Prostate gland (tissue), 2 donors: ENCODE results near the gene PNPLA5.

Source experiments
- POLR2AphosphoS5 ChIP-seq: sonication (generic); formaldehyde crosslinking; IDR thresholded peaks from one replicate; pipeline ENCODE4 v1.6.1; 2017; ENCODE audit warnings: antibody characterized with exemption
- TF ChIP-seq, protein P1 (sequence below), 4 experiments: fragments of 200-600 bp in 2 of 4; fragments of 450-650 bp in 2 of 4; sonication (generic) in 2 of 4; IDR thresholded peaks; 1 replicate in 3 of 4; 2 replicates in 1 of 4; pipeline ENCODE4 v1.5.1; 2016 to 2019; ENCODE audit warnings: antibody characterized with exemption in 4 of 4, mild to moderate bottlenecking in 2 of 4, moderate library complexity in 2 of 4

DNA sequence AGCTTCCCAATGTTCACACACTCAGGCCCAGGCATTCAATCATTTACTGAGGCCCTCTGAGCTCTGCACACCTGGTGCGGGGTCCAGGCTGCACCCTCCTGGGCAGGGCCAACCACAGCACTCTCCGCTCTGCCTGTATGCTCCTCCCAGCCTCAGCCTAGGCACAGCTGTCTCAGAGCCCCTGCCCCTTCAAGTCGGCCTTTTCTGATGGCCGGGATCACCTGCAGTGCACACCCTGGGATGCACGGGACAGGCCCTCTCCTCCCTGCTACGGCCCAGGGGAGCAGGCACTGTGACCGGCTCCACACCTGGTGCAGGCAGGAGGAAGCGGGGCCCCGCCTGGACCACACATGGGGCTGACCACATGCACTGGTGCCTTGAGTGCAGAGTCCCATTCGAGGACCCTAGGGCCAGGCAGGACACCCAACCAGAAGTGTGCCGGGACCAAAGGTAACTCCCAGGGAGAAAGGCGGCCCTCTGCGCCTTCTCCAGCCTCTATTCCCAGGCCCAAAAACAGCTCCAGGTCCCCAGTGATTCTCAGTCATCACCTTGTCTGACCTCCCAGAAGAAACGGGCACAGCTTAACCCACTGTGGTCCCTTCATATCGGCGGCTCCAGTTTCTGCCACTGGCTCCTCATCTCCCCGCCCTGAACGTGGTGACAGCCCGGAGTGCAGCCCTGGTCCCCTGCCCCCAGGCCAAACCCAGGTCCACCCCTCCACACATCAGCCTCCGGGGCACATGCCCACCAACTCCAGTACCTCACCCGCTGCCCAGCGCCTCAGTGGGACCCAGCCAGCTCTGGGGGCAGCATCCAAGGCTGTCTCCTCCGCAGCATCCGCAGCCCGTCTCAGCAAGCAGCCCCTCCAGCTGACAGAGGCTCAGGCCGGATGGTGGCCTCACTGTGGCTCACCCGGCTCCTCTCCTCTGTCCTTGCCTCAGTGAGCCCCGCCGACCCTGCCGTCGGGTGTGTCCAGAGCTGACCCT is 47.0 kb downstream of the PNPLA5 start:
- TF ChIP-seq, protein P1, sequence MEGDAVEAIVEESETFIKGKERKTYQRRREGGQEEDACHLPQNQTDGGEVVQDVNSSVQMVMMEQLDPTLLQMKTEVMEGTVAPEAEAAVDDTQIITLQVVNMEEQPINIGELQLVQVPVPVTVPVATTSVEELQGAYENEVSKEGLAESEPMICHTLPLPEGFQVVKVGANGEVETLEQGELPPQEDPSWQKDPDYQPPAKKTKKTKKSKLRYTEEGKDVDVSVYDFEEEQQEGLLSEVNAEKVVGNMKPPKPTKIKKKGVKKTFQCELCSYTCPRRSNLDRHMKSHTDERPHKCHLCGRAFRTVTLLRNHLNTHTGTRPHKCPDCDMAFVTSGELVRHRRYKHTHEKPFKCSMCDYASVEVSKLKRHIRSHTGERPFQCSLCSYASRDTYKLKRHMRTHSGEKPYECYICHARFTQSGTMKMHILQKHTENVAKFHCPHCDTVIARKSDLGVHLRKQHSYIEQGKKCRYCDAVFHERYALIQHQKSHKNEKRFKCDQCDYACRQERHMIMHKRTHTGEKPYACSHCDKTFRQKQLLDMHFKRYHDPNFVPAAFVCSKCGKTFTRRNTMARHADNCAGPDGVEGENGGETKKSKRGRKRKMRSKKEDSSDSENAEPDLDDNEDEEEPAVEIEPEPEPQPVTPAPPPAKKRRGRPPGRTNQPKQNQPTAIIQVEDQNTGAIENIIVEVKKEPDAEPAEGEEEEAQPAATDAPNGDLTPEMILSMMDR (IDR thresholded peaks at IDR 0.05): no peak
- TF ChIP-seq POLR2AphosphoS5: no peak
